Neural progenitor cell (in vitro differentiated cells): ENCODE results near the gene ZBTB4. TPM values are rescaled to one million over a fixed set of nuclear protein-coding genes. Genes with fewer than 3 reads are reported as not detected.

Experiments
- DNase-seq: peaks from one replicate; pipeline ENCODE4 v3.0.0-alpha.2; 2016; ENCODE audit warnings: low spot score
- H2AFZ ChIP-seq: fragments of 200-600 bp; sonication (generic); replicated peaks from 2 replicates; pipeline ENCODE4 v1.6.1; 2016; ENCODE audit warnings: antibody characterized with exemption
- H3F3A ChIP-seq: fragments of 200-600 bp; sonication (generic); 2 replicates; pipeline ENCODE4 v1.6.1; 2016; ENCODE audit warnings: antibody characterized with exemption, low read depth
- H3K27ac ChIP-seq: fragments of 200-600 bp; sonication (generic); 2 replicates; pipeline ENCODE4 v1.5.1; 2016; ENCODE audit warnings: mild to moderate bottlenecking
- H3K27me3 ChIP-seq: fragments of 200-600 bp; sonication (generic); 2 replicates; pipeline ENCODE4 v1.6.1; 2016; ENCODE audit warnings: mild to moderate bottlenecking, moderate library complexity
- H3K36me3 ChIP-seq: fragments of 200-600 bp; sonication (generic); 2 replicates; pipeline ENCODE4 v1.5.1; 2016
- H3K4me1 ChIP-seq: fragments of 200-600 bp; sonication (generic); 2 replicates; pipeline ENCODE4 v1.6.1; 2016; ENCODE audit warnings: mixed run types
- H3K4me2 ChIP-seq: fragments of 200-600 bp; sonication (generic); 2 replicates; pipeline ENCODE4 v1.6.1; 2016
- H3K4me3 ChIP-seq: fragments of 200-600 bp; sonication (generic); 2 replicates; pipeline ENCODE4 v1.5.1; 2016
- H3K79me2 ChIP-seq: fragments of 200-600 bp; sonication (generic); 2 replicates; pipeline ENCODE4 v1.6.1; 2016; ENCODE audit warnings: low read depth
- H3K9ac ChIP-seq: fragments of 200-600 bp; sonication (generic); 2 replicates; pipeline ENCODE4 v1.6.1; 2016
- H3K9me3 ChIP-seq: fragments of 200-600 bp; sonication (generic); 2 replicates; pipeline ENCODE4 v1.5.1; 2016; ENCODE audit warnings: low read depth
- H4K20me1 ChIP-seq: fragments of 200-600 bp; sonication (generic); 2 replicates; pipeline ENCODE4 v1.6.1; 2016; ENCODE audit warnings: low read depth
- H3K27ac Mint-ChIP-seq: 3 replicates; pipeline ENCODE4 v1.8.0; 2021; ENCODE audit warnings: mixed read lengths
- H3K27me3 Mint-ChIP-seq: 2 replicates; pipeline ENCODE4 v1.8.0; 2022; ENCODE audit warnings: low read depth, mild to moderate bottlenecking, inconsistent platforms, moderate library complexity, mixed read lengths; ENCODE audit not compliant: insufficient read depth
- H3K36me3 Mint-ChIP-seq: 3 replicates; pipeline ENCODE4 v1.8.0; 2021; ENCODE audit warnings: mixed read lengths
- H3K4me1 Mint-ChIP-seq: 3 replicates; pipeline ENCODE4 v1.8.0; 2021; ENCODE audit warnings: mixed read lengths
- H3K4me3 Mint-ChIP-seq: 3 replicates; pipeline ENCODE4 v1.8.0; 2021; ENCODE audit warnings: mild to moderate bottlenecking, moderate library complexity, mixed read lengths
- H3K9me3 Mint-ChIP-seq: 3 replicates; pipeline ENCODE4 v1.8.0; 2020; ENCODE audit warnings: mixed read lengths
- CTCF ChIP-seq: fragments of 200-600 bp; sonication (generic); IDR thresholded peaks from 2 replicates; pipeline ENCODE4 v1.5.1; 2017; ENCODE audit warnings: antibody characterized with exemption, mild to moderate bottlenecking
- EZH2 ChIP-seq: fragments of 200-600 bp; sonication (generic); IDR thresholded peaks from 2 replicates; pipeline ENCODE4 v1.6.1; 2017; ENCODE audit warnings: antibody characterized with exemption, mild to moderate bottlenecking, moderate library complexity
- EZH2phosphoT487 ChIP-seq: fragments of 200-600 bp; sonication (generic); IDR thresholded peaks from 2 replicates; pipeline ENCODE4 v1.6.1; 2017; ENCODE audit warnings: antibody characterized with exemption
- total RNA-seq: library from RNA; depleted of rRNA; stranded (reverse); fragments of >200 nt; gene quantifications from 2 replicates; pipeline ENCODE4 v1.2.3, GENCODE V29; 2015; ENCODE audit warnings: low replicate concordance

Gene ZBTB4
- total RNA-seq, 1 donor from 2014 or later, result 5.4 TPM

- Histone ChIP-seq H4K20me1 (no peaks in the 10 kb centered on the region), H3K4me2 (peak overlapping the region; percentile 93), H2AFZ (peak overlapping the region; percentile 84), H3K27me3 (peaks cover 61% of the 10 kb centered on the region), H3K9ac (no peak overlapping the region), H3K4me3 (peak overlapping the region; percentile 74), H3K9me3 (no peaks in the 10 kb centered on the region), H3K79me2 (no peaks in the 10 kb centered on the region), H3K27ac (no peak overlapping the region), H3F3A (peaks cover 43% of the 10 kb centered on the region), H3K36me3 (no peaks in the 10 kb centered on the region), H3K4me1 (peaks cover 20% of the 10 kb centered on the region)
- Mint-ChIP-seq H3K4me3 (peak overlapping the region; percentile 89), H3K36me3 (no peaks in the 10 kb centered on the region), H3K4me1 (peaks cover 44% of the 10 kb centered on the region), H3K27ac (peak overlapping the region; percentile 42), H3K9me3 (no peaks in the 10 kb centered on the region), H3K27me3 (peaks cover 38% of the 10 kb centered on the region)
- TF ChIP-seq EZH2phosphoT487 (peak; percentile 84), CTCF (no peak), EZH2 (peak; percentile 90)
- DNase-seq, result peak; percentile 88
These were observed 41.3 kb downstream of the ZBTB4 start for GRCh38 chr17:7437950-7438614.

GRCh38 chr17:7437369-7437863 is 42.0 kb downstream of the ZBTB4 start:
- no peaks in the 10 kb centered on the region for H3K36me3 ChIP-seq
- no peaks in the 10 kb centered on the region for H4K20me1 ChIP-seq
- H2AFZ ChIP-seq, result peak overlapping the region; percentile 72
- no peak overlapping the region for H3K9ac ChIP-seq
- Mint-ChIP-seq H3K4me3 (peak overlapping the region; percentile 89), H3K27ac (peak overlapping the region; percentile 42), H3K4me1 (peaks cover 43% of the 10 kb centered on the region), H3K9me3 (no peaks in the 10 kb centered on the region), H3K27me3 (peaks cover 38% of the 10 kb centered on the region), H3K36me3 (no peaks in the 10 kb centered on the region)
- DNase-seq, result no peak
- peak overlapping the region; percentile 93 for H3K4me2 ChIP-seq
- TF ChIP-seq CTCF (no peak), EZH2 (no peak), EZH2phosphoT487 (no peak)
- peaks cover 43% of the 10 kb centered on the region for H3F3A ChIP-seq
- peak overlapping the region; percentile 74 for H3K4me3 ChIP-seq
- H3K9me3 ChIP-seq, result no peaks in the 10 kb centered on the region
- peaks cover 20% of the 10 kb centered on the region for H3K4me1 ChIP-seq
- H3K79me2 ChIP-seq, result no peaks in the 10 kb centered on the region
- no peak overlapping the region for H3K27ac ChIP-seq
- peaks cover 58% of the 10 kb centered on the region for H3K27me3 ChIP-seq

- Histone ChIP-seq H3K9me3 (no peaks in the 10 kb centered on the region), H3K27ac (no peak overlapping the region), H3K4me2 (peak overlapping the region; percentile 93), H3K27me3 (peaks cover 58% of the 10 kb centered on the region), H3K4me1 (peaks cover 20% of the 10 kb centered on the region), H3K36me3 (no peaks in the 10 kb centered on the region), H3K9ac (no peak overlapping the region), H4K20me1 (no peaks in the 10 kb centered on the region), H3K79me2 (no peaks in the 10 kb centered on the region), H3F3A (peaks cover 43% of the 10 kb centered on the region), H3K4me3 (peak overlapping the region; percentile 74), H2AFZ (peak overlapping the region; percentile 72)
- H3K36me3 Mint-ChIP-seq, result no peaks in the 10 kb centered on the region
- no peak overlapping the region for H3K27ac Mint-ChIP-seq
- DNase-seq, result peak; percentile 96
- H3K4me1 Mint-ChIP-seq, result peaks cover 38% of the 10 kb centered on the region
- H3K9me3 Mint-ChIP-seq, result no peaks in the 10 kb centered on the region
- TF ChIP-seq EZH2 (no peak), EZH2phosphoT487 (no peak), CTCF (peak; percentile 78)
- H3K4me3 Mint-ChIP-seq, result peak overlapping the region; percentile 85
- peaks cover 38% of the 10 kb centered on the region for H3K27me3 Mint-ChIP-seq
These were observed 42.7 kb downstream of the ZBTB4 start for GRCh38 chr17:7436556-7437368.
